Fibroblast of pulmonary artery (primary cell): ENCODE data around the gene ZNF511.
"Not testable (repeated sequence)": the region's sequence is repeated elsewhere in the genome, so short reads cannot be mapped to it uniquely, and the experiment has no call there.

Experiments used
- DNase-seq: peaks from one replicate; pipeline ENCODE4 v3.0.0-alpha.2; 2010; ENCODE audit warnings: low read depth
- H3K4me3 ChIP-seq: replicated peaks from 2 replicates; pipeline ENCODE4 v1.5.1; 2011; ENCODE audit warnings: low read depth, mild to moderate bottlenecking, control low read depth, low read length, moderate library complexity
- CTCF ChIP-seq: IDR thresholded peaks from 2 replicates; pipeline ENCODE4 v1.5.1; 2011; ENCODE audit warnings: mild to moderate bottlenecking, control low read depth, low read length, inconsistent platforms; ENCODE audit errors: missing control alignments

The ZNF511 gene

DNA sequence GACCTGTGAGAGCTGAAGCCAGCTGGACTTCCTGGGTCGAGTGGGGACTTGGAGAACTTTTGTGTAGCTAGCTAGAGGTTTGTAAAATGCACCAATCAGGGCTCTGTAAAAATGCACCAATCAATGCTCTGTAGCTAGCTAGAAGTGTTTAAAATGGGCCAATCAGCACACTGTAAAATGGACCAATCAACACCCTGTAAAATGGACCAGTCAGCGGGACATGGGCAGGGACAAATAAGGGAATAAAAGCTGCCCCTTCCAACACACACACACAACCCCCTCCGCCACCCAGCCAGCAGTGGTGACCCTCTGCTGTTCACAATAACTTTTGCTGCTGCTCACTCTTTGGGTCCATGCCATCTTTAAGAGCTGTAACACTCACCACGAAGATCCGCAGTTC, 7.1 kb downstream of the ZNF511 start:
- TF ChIP-seq CTCF = no peak
- no peak overlapping the region for H3K4me3 ChIP-seq
- no peak for DNase-seq

DNA sequence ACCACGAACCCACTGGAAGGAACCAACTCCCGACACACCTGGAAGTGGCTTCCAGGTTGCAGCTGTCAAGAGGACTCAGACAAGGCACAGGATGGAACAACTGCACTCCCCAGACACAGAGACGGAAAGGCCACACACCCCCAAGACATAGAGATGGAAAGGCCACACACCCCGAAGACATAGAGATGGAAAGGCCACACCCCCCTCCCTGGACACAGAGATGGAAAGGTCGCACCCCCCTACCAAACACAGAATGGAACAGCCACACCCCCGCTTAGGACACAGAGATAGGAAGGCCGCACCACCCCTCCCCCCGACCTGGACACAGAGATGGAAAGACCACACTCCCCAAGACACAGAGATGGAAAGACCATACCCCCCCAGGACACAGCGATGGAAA, 7.6 kb downstream of the ZNF511 start:
- DNase-seq = no peak
- no peak overlapping the region for H3K4me3 ChIP-seq
- no peak for TF ChIP-seq CTCF

DNA sequence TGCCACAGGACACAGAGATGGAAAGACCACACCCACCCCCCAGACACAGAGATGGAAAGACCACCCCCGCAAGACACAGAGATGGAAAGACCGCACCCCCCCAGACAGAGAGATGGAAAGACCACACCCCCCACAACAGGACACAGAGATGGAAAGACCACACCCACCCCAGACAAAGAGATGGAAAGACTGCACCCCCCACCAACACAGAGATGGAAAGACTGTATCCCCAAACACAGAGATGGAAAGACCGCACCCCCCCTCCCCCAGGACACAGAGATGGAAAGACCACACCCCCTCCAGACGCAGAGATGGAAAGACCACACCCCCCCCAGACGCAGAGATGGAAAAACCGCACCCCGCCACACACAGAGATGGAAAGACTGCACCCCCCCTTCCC, 8.0 kb downstream of the ZNF511 start:
- H3K4me3 ChIP-seq = no peak overlapping the region
- DNase-seq = no peak
- TF ChIP-seq CTCF = no peak

DNA sequence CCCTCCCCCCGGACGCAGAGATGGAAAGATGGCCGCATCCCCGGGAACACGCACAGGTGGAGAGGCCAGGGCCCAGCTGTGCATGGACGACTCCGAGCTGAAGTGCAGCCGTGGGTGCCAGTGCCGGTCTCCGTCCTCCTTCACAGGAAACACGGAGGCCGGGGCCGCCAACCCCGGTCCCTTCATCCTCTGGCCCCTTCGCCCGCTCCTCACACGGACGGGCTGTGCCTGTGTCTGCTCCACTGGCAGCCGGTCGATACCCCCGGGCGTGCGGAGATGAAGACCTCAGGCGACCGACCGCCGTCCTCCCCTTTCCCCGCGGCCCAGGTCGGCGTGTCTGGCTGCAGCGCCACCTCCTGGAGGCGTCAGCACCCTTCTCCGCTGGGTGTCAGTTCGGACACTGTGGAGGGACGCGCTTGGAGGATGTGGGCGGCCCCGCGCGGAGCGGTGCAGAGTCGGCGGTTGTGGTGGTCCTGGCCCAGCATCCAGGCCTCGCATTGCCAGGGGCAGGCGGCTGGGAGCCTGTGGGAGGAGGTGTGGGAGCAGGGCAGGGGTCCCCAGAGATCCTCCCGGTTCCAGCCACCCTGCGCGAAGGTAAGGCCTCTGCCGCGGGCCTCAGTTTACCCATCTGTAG, 9.9 kb downstream of the ZNF511 start:
- peak overlapping the region; percentile 42 for H3K4me3 ChIP-seq
- TF ChIP-seq CTCF = peak; percentile 70
- DNase-seq = peak; percentile 59

- not testable (repeated sequence) for H3K4me3 ChIP-seq, DNase-seq
These were observed 12.2 kb downstream of the ZNF511 start for GRCh38 chr10:133320852-133321422.

GRCh38 chr10:133322064-133322709, 13.5 kb downstream of the ZNF511 start:
- not testable (repeated sequence) for DNase-seq, H3K4me3 ChIP-seq

DNA sequence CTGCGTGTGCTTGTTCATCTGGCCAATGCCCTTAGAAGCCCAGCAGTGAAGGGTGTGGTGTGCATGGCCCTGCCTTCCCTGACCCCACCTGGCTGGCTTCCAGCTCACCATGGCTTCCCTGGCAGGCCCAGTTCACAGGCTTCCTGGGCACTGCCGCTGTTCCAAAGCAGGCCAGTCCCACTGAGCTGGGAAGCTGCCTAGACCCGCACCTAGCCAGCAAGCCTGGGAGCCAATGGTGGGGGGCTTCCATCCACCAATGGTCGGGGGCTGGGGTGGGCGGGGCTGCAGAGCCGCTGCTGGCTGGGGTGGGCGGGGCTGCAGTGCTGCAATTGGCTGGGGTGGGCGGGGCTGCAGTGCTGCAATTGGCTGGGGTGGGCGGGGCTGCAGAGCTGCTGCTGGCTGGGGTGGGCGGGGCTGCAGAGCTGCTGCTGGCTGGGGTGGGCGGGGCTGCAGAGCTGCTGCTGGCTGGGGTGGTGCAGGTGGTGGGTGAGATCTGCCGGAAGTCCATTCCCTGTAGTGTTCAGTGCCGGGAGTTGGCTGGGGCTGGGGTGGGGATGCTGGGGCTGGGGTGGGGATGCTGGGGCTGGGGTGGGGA, 15.6 kb downstream of the ZNF511 start:
- DNase-seq = peak; percentile 42
- no peak overlapping the region for H3K4me3 ChIP-seq
- TF ChIP-seq CTCF = no peak

- H3K4me3 ChIP-seq = no peak overlapping the region
- DNase-seq = no peak
- no peak for TF ChIP-seq CTCF
These were observed 16.1 kb downstream of the ZNF511 start for GRCh38 chr10:133324857-133325260.
